K562 (cell line): ENCODE results near the gene SMARCD2.

Source experiments
- BRCA1 ChIP-seq, 2 experiments: fragments of 450-650 bp in 1 of 2; sonication (generic) in 1 of 2; formaldehyde crosslinking in 1 of 2; IDR thresholded peaks; 2 replicates each; pipeline versions ENCODE4 v1.5.0 to v1.6.1; 2017 to 2020; ENCODE audit warnings: mild to moderate bottlenecking in 1 of 2, missing genetic modification reagents in 1 of 2
- BRD4 ChIP-seq: fragments of 200-600 bp; sonication (generic); IDR thresholded peaks from 2 replicates; pipeline ENCODE4 v1.6.1; 2017; ENCODE audit warnings: inconsistent platforms
- CHD2 ChIP-seq: IDR thresholded peaks from 2 replicates; pipeline ENCODE4 v1.6.1; 2011; ENCODE audit warnings: low read depth, low read length
- CTCF ChIP-seq, 3 experiments: IDR thresholded peaks in 2 of 3; conservative IDR thresholded peaks in 1 of 3; 2 replicates each; pipeline ENCODE4 v1.5.1; 2011 to 2012; ENCODE audit warnings: low read length in 3 of 3, mild to moderate bottlenecking in 3 of 3, control low read depth in 2 of 3, improper control_type of control experiment in 1 of 3, inconsistent platforms in 1 of 3, low read depth in 1 of 3, mixed read lengths in 1 of 3, moderate library complexity in 1 of 3; ENCODE audit not compliant: insufficient read depth in 2 of 3
- HCFC1 ChIP-seq: IDR thresholded peaks from 2 replicates; pipeline ENCODE4 v1.6.1; 2012; ENCODE audit warnings: low read depth, low read length, improper control_type of control experiment
- MED1 ChIP-seq: sonication (generic); formaldehyde crosslinking; IDR thresholded peaks from 2 replicates; pipeline ENCODE4 v1.8.1; 2023; ENCODE audit warnings: missing genetic modification reagents, borderline replicate concordance
- POLR2A ChIP-seq: fragments of 450-650 bp; conservative IDR thresholded peaks from 2 replicates; pipeline ENCODE4 v1.6.1; 2016
- RAD21 ChIP-seq, 2 experiments: fragments of 250-450 bp in 1 of 2; fragments of 450-650 bp in 1 of 2; sonication (Bioruptor Pico) in 1 of 2; formaldehyde crosslinking in 1 of 2; IDR thresholded peaks in 1 of 2; conservative IDR thresholded peaks in 1 of 2; 2 replicates each; pipeline versions ENCODE4 v1.4.0 to v1.8.0; 2020 to 2022; ENCODE audit warnings: mild to moderate bottlenecking in 2 of 2, moderate library complexity in 1 of 2
- ZNF311 ChIP-seq: fragments of 250-450 bp; sonication (Bioruptor Pico); IDR thresholded peaks from 2 replicates; pipeline ENCODE4 v1.4.0; 2020; ENCODE audit warnings: mild to moderate bottlenecking, moderate library complexity
- TF ChIP-seq, protein P1 (sequence below): sonication (generic); formaldehyde crosslinking; IDR thresholded peaks from 2 replicates; pipeline ENCODE4 v1.8.0; 2022; ENCODE audit warnings: mild to moderate bottlenecking, low read depth, missing genetic modification reagents
- TF ChIP-seq, protein P2 (sequence below): sonication (generic); formaldehyde crosslinking; IDR thresholded peaks from 2 replicates; pipeline ENCODE4 v1.4.0; 2020; ENCODE audit warnings: mild to moderate bottlenecking, missing genetic modification reagents

GRCh38 chr17:63821804-63822203 lies 20.7 kb downstream of the SMARCD2 start:
- no peak for TF ChIP-seq ZNF311 (CRISPR knock-in tag)
- TF ChIP-seq BRCA1 (IDR thresholded peaks at IDR 0.05), result no peak
- TF ChIP-seq BRCA1 (CRISPR knock-in tag; IDR thresholded peaks at IDR 0.05), result no peak
- no peak for TF ChIP-seq CTCF (IDR thresholded peaks at IDR 0.05 in 2 of 3, conservative IDR thresholded peaks at IDR 0.05 in 1 of 3; ENCODE audit: insufficient read depth in 2 of 3, low read depth in 1 of 3, low read length in 3 of 3)
- TF ChIP-seq, protein P1, sequence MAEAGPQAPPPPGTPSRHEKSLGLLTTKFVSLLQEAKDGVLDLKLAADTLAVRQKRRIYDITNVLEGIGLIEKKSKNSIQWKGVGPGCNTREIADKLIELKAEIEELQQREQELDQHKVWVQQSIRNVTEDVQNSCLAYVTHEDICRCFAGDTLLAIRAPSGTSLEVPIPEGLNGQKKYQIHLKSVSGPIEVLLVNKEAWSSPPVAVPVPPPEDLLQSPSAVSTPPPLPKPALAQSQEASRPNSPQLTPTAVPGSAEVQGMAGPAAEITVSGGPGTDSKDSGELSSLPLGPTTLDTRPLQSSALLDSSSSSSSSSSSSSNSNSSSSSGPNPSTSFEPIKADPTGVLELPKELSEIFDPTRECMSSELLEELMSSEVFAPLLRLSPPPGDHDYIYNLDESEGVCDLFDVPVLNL (CRISPR knock-in tag), result no peak
- no peak for TF ChIP-seq CHD2
- TF ChIP-seq, protein P2, sequence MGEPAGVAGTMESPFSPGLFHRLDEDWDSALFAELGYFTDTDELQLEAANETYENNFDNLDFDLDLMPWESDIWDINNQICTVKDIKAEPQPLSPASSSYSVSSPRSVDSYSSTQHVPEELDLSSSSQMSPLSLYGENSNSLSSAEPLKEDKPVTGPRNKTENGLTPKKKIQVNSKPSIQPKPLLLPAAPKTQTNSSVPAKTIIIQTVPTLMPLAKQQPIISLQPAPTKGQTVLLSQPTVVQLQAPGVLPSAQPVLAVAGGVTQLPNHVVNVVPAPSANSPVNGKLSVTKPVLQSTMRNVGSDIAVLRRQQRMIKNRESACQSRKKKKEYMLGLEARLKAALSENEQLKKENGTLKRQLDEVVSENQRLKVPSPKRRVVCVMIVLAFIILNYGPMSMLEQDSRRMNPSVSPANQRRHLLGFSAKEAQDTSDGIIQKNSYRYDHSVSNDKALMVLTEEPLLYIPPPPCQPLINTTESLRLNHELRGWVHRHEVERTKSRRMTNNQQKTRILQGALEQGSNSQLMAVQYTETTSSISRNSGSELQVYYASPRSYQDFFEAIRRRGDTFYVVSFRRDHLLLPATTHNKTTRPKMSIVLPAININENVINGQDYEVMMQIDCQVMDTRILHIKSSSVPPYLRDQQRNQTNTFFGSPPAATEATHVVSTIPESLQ (CRISPR knock-in tag), result no peak
- no peak for TF ChIP-seq POLR2A
- no peak for TF ChIP-seq HCFC1
- no peak for TF ChIP-seq RAD21 (CRISPR knock-in tag; conservative IDR thresholded peaks at IDR 0.05 in 1 of 2, IDR thresholded peaks at IDR 0.05 in 1 of 2)
- TF ChIP-seq BRD4, result no peak
- TF ChIP-seq MED1 (CRISPR knock-in tag), result no peak
